Measurements from ENCODE around the gene NPAT. TPM values are rescaled to one million over a fixed set of nuclear protein-coding genes. Genes with fewer than 3 reads are reported as not detected.

NPAT gene
- total RNA-seq, 1 experiment from 2014 or later = 18.6 TPM

DNA sequence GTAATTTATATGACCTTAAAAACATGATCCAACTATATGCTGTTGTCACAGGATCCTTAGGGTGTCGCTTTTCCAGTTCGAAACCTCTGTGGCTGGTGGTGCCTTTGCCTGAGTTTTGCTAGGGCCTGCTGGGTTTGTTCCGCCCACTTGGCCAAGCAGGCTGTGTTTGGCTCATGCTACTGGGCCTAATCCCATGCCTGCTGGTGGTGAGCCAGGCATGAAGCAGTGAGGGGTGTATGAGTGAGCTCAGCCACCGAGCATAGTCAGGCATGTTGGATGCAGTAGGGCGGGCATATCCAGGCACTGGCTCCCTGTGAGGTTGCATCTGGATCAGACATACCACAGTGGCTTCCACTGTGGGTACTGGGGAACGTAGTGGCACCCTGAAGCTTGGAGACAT lies 16.3 kb downstream of the NPAT start:
- intact Hi-C loops (cut with micrococcal nuclease; ENCODE audit: unreplicated experiment) = no loop called here
- Histone ChIP-seq H3K4me2 (no peak overlapping the region), H3K36me3 (ENCODE audit: low read depth) (peaks cover 29% of the 10 kb centered on the region), H3K79me2 (ENCODE audit: low read depth) (peaks cover 13% of the 10 kb centered on the region; the same call in 1 of the 2 replicates), H3K27ac (no peak overlapping the region), H3K4me3 (no peak overlapping the region), H4K20me1 (ENCODE audit: insufficient read depth) (no peaks in the 10 kb centered on the region), H3K4me1 (replicated peaks; ENCODE audit: insufficient read depth) (no peaks in the 10 kb centered on the region), H3F3A (ENCODE audit: insufficient read depth, low read depth) (no peaks in the 10 kb centered on the region), H3K9me3 (ENCODE audit: insufficient read depth, low read depth) (peaks cover 14% of the 10 kb centered on the region), H2AFZ (no peak overlapping the region), H3K27me3 (ENCODE audit: insufficient read depth, low read depth) (no peaks in the 10 kb centered on the region), H3K9me2 (ENCODE audit: insufficient read depth) (no peaks in the 10 kb centered on the region; the same call in 1 of the 2 replicates)
- no TSS peak for BruUV-seq (replicated peaks)
- ChIA-PET CTCF (no interaction called here), POLR2A (ENCODE audit: unreplicated experiment) (no interaction called here)
- TF ChIP-seq, protein P1, sequence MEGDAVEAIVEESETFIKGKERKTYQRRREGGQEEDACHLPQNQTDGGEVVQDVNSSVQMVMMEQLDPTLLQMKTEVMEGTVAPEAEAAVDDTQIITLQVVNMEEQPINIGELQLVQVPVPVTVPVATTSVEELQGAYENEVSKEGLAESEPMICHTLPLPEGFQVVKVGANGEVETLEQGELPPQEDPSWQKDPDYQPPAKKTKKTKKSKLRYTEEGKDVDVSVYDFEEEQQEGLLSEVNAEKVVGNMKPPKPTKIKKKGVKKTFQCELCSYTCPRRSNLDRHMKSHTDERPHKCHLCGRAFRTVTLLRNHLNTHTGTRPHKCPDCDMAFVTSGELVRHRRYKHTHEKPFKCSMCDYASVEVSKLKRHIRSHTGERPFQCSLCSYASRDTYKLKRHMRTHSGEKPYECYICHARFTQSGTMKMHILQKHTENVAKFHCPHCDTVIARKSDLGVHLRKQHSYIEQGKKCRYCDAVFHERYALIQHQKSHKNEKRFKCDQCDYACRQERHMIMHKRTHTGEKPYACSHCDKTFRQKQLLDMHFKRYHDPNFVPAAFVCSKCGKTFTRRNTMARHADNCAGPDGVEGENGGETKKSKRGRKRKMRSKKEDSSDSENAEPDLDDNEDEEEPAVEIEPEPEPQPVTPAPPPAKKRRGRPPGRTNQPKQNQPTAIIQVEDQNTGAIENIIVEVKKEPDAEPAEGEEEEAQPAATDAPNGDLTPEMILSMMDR (conservative IDR thresholded peaks at IDR 0.05) = no peak
- TF ChIP-seq EZH2 (IDR thresholded peaks at IDR 0.05; ENCODE audit: low read depth) = no peak
- no peak for DNase-seq

DNA sequence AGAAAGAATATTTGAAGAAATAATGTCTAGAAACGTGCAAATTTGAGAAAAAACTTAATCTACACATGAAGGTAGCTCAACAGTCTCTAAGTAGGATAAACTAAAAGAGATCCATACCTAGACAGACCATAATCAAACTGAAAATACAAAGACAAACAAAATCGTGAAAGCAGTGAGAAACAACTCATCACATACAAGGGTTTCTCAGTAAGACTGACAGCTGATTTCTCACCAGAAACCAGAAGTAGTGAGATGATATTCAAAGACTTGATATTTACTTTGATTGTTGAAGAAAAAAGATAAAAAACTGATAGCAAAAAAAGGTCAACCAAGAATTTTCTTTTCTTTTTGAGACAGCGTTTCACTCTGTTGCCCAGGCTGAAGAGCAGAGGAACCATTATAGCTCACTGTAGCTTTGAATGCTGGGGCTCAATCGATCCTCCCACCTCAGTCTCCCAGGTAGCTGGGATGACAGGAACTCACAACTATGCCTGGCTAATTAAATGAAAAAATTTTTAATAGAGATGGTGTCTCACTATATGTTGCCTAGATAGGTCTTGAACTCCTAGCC lies 17.4 kb downstream of the NPAT start:
- no peak overlapping the region for H3K4me3 ChIP-seq
- TF ChIP-seq, protein P1 (conservative IDR thresholded peaks at IDR 0.05) = no peak
- TF ChIP-seq EZH2 (IDR thresholded peaks at IDR 0.05; ENCODE audit: low read depth) = no peak
- peaks cover 10% of the 10 kb centered on the region; the same call in 1 of the 2 replicates for H3F3A ChIP-seq (ENCODE audit: insufficient read depth, low read depth)
- H3K4me1 ChIP-seq (replicated peaks; ENCODE audit: insufficient read depth) = peaks cover 8% of the 10 kb centered on the region
- CTCF ChIA-PET = no interaction called here
- no peaks in the 10 kb centered on the region for H4K20me1 ChIP-seq (ENCODE audit: insufficient read depth)
- H3K27ac ChIP-seq = no peak overlapping the region
- peaks cover 29% of the 10 kb centered on the region for H3K36me3 ChIP-seq (ENCODE audit: low read depth)
- H3K4me2 ChIP-seq = no peak overlapping the region
- H3K27me3 ChIP-seq (ENCODE audit: insufficient read depth, low read depth) = no peaks in the 10 kb centered on the region
- H3K9me2 ChIP-seq (ENCODE audit: insufficient read depth) = no peaks in the 10 kb centered on the region; the same call in 1 of the 2 replicates
- intact Hi-C loops (cut with micrococcal nuclease; ENCODE audit: unreplicated experiment) = no loop called here
- POLR2A ChIA-PET (ENCODE audit: unreplicated experiment) = no interaction called here
- H3K9me3 ChIP-seq (ENCODE audit: insufficient read depth, low read depth) = peaks cover 14% of the 10 kb centered on the region
- no peak overlapping the region for H2AFZ ChIP-seq
- H3K79me2 ChIP-seq (ENCODE audit: low read depth) = peaks cover 17% of the 10 kb centered on the region; the same call in 1 of the 2 replicates
- no peak for DNase-seq
- BruUV-seq (replicated peaks) = no TSS peak

DNA sequence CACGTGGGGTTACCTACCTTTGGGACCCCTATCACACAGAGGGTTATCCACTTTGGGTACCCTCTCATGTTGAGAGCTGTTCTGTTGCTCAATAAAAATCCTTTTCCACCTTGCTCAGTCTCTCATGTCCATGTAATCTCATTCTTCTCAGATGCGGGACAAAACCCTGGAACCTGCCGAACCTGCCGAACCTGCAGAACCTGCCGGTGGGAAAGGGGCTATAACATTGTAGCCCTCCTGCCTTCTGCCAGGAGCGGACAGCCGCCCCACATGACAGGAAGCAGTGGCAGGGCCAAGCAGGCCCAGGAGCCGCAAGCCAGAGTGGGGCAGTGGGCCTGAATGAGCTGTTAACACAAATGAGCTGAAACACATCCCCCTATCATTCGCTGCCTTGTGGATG lies 18.1 kb downstream of the NPAT start:
- CTCF ChIA-PET = no interaction called here
- Histone ChIP-seq H3K27me3 (ENCODE audit: insufficient read depth, low read depth) (no peaks in the 10 kb centered on the region), H3K9me3 (ENCODE audit: insufficient read depth, low read depth) (peaks cover 14% of the 10 kb centered on the region), H2AFZ (no peak overlapping the region), H3K4me3 (no peak overlapping the region), H3K27ac (no peak overlapping the region), H3K79me2 (ENCODE audit: low read depth) (peaks cover 19% of the 10 kb centered on the region; the same call in 1 of the 2 replicates), H3F3A (ENCODE audit: insufficient read depth, low read depth) (peaks cover 16% of the 10 kb centered on the region; the same call in 1 of the 2 replicates), H3K4me1 (replicated peaks; ENCODE audit: insufficient read depth) (peaks cover 15% of the 10 kb centered on the region), H3K4me2 (no peak overlapping the region), H4K20me1 (ENCODE audit: insufficient read depth) (no peaks in the 10 kb centered on the region), H3K9me2 (ENCODE audit: insufficient read depth) (no peaks in the 10 kb centered on the region; the same call in 1 of the 2 replicates), H3K36me3 (ENCODE audit: low read depth) (peaks cover 29% of the 10 kb centered on the region)
- intact Hi-C loops (cut with micrococcal nuclease; ENCODE audit: unreplicated experiment) = no loop called here
- TF ChIP-seq, protein P1 (conservative IDR thresholded peaks at IDR 0.05) = no peak
- TF ChIP-seq EZH2 (IDR thresholded peaks at IDR 0.05; ENCODE audit: low read depth) = no peak
- BruUV-seq (replicated peaks) = no TSS peak
- no peak for DNase-seq
- POLR2A ChIA-PET (ENCODE audit: unreplicated experiment) = no interaction called here
